Keratinocyte (primary cell): ENCODE results near the gene LMBR1. TPM values are rescaled to one million over a fixed set of nuclear protein-coding genes. Genes with fewer than 3 reads are reported as not detected.

Experiments used
- DNase-seq: peaks from one replicate; pipeline ENCODE4 v3.0.0-alpha.2; 2011; ENCODE audit warnings: low read depth, missing footprints, low spot score
- FAIRE-seq: peaks from 2 replicates; lab custom pipeline; 2011; peaks lifted over from hg19 to GRCh38; lab: Jason Lieb, UNC
- H2AFZ ChIP-seq: 2 replicates; pipeline ENCODE4 v1.6.0; 2012; ENCODE audit warnings: low read length, control low read depth, inconsistent platforms; ENCODE audit not compliant: control insufficient read depth
- H3K27ac ChIP-seq: 2 replicates; pipeline ENCODE4 v1.5.1; 2011; ENCODE audit warnings: low read length; ENCODE audit not compliant: control insufficient read depth, insufficient read depth
- H3K27me3 ChIP-seq: 3 replicates; pipeline ENCODE4 v1.6.0; 2011; ENCODE audit warnings: low read length; ENCODE audit not compliant: control insufficient read depth, insufficient read depth; ENCODE audit errors: extremely low read depth
- H3K36me3 ChIP-seq, 2 experiments: 2 replicates in 1 of 2; 3 replicates in 1 of 2; pipeline ENCODE4 v1.5.1; 2011; ENCODE audit warnings: low read length in 2 of 2, mild to moderate bottlenecking in 1 of 2; ENCODE audit not compliant: control insufficient read depth in 2 of 2, insufficient read depth in 2 of 2; ENCODE audit errors: extremely low read depth in 1 of 2
- H3K4me1 ChIP-seq: 3 replicates; pipeline ENCODE4 v1.5.1; 2011; ENCODE audit warnings: low read length; ENCODE audit not compliant: control insufficient read depth, insufficient read depth; ENCODE audit errors: extremely low read depth
- H3K4me2 ChIP-seq: 3 replicates; pipeline ENCODE4 v1.6.0; 2011; ENCODE audit warnings: low read depth, low read length; ENCODE audit not compliant: control insufficient read depth, insufficient read depth; ENCODE audit errors: extremely low read depth
- H3K4me3 ChIP-seq, 3 experiments: fragments of 200-600 bp in 1 of 3; sonication (generic) in 1 of 3; 2 replicates in 2 of 3; 3 replicates in 1 of 3; pipeline ENCODE4 v1.5.1; 2011 to 2016; ENCODE audit warnings: low read length in 3 of 3, mild to moderate bottlenecking in 3 of 3, control low read depth in 2 of 3, inconsistent platforms in 1 of 3, low read depth in 1 of 3, mixed read lengths in 1 of 3, mixed run types in 1 of 3, moderate library complexity in 1 of 3; ENCODE audit not compliant: control insufficient read depth in 2 of 3, insufficient read depth in 2 of 3; ENCODE audit errors: extremely low read depth in 1 of 3
- H3K79me2 ChIP-seq: 2 replicates; pipeline ENCODE4 v1.6.0; 2012; ENCODE audit warnings: low read length; ENCODE audit not compliant: control insufficient read depth, insufficient read depth
- H3K9ac ChIP-seq: 3 replicates; pipeline ENCODE4 v1.6.0; 2011; ENCODE audit warnings: low read length; ENCODE audit not compliant: control insufficient read depth, insufficient read depth; ENCODE audit errors: extremely low read depth
- H3K9me1 ChIP-seq: 3 replicates; pipeline ENCODE4 v1.6.0; 2011; ENCODE audit warnings: low read length; ENCODE audit not compliant: control insufficient read depth, insufficient read depth; ENCODE audit errors: extremely low read depth
- H3K9me3 ChIP-seq: 2 replicates; pipeline ENCODE4 v1.5.1; 2012; ENCODE audit warnings: low read depth, low read length; ENCODE audit not compliant: control insufficient read depth
- H4K20me1 ChIP-seq: 3 replicates; pipeline ENCODE4 v1.6.0; 2011; ENCODE audit warnings: low read length; ENCODE audit not compliant: control insufficient read depth, insufficient read depth; ENCODE audit errors: extremely low read depth
- CTCF ChIP-seq, 3 experiments: IDR thresholded peaks in 1 of 3; conservative IDR thresholded peaks in 1 of 3; optimal IDR thresholded peaks in 1 of 3; 2 replicates in 2 of 3; 3 replicates in 1 of 3; pipeline versions ENCODE3 to v1.5.1; 2011; ENCODE audit warnings: low read length in 3 of 3, mild to moderate bottlenecking in 3 of 3, moderate library complexity in 2 of 3, control low read depth in 1 of 3, inconsistent platforms in 1 of 3; ENCODE audit not compliant: insufficient read depth in 2 of 3; ENCODE audit errors: extremely low read depth in 1 of 3
- EZH2 ChIP-seq: IDR thresholded peaks from one replicate; pipeline ENCODE4 v1.6.1; 2012; ENCODE audit warnings: inconsistent platforms, mild to moderate bottlenecking, low read length, moderate library complexity
- dilution Hi-C: fragments of 300-500 bp; cut with MboI; formaldehyde crosslinking; loops from one replicate; pipeline ENCODE4 v1.7.0; 2020; ENCODE audit warnings: low sequenced_read_pairs; ENCODE audit not compliant: extremely low pct_ligation_motif_present
- polyA plus RNA-seq, 5 experiments: library from polyadenylated mRNA; depleted of rRNA in 3 of 5; stranded (reverse) in 3 of 5; stranded (forward) in 1 of 5; unstranded in 1 of 5; fragments of >200 nt; gene quantifications; 1 replicate in 1 of 5; 2 replicates in 3 of 5; 3 replicates in 1 of 5; pipeline versions ENCODE4 v1.2.1 to v1.2.3, GENCODE V29; 2011 to 2012; ENCODE audit warnings: missing spikeins in 2 of 5, low read depth in 1 of 5, low replicate concordance in 1 of 5

The LMBR1 gene
- polyA plus RNA-seq, 1 donor (not counting 4 experiments of a cell fraction or from before 2014, with no cell fraction given) = 30.2 TPM

DNA sequence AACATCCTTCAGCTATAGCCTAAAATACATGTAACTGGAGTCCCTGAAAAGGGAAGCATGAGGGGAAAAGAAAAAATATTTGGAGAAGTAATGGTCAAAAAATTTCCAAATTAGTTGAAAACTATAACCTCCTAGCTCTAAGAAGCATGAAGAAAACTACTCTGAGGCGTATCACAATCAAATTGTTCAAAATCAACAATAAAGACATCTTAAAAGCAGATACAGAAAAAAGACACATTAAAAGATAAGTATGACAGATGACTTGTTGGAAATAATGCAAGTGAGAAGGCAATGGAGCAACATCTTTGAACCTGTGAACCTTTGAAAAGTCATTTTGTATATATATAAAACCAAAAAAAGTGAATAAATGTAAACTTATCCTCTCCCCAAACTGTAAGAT lies 159.3 kb downstream of the LMBR1 start:
- no peak for FAIRE-seq
- H3K4me1 ChIP-seq = no peaks in the 10 kb centered on the region
- no peak overlapping the region for H3K4me2 ChIP-seq
- no peak overlapping the region for H3K4me3 ChIP-seq
- H3K79me2 ChIP-seq = no peaks in the 10 kb centered on the region
- TF ChIP-seq CTCF (optimal IDR thresholded peaks at IDR 0.05 in 1 of 3, IDR thresholded peaks at IDR 0.05 in 1 of 3, conservative IDR thresholded peaks at IDR 0.05 in 1 of 3; ENCODE audit: extremely low read depth in 1 of 3, insufficient read depth in 2 of 3, low read length in 3 of 3) = no peak
- no peak for TF ChIP-seq EZH2
- H3K27me3 ChIP-seq = no peaks in the 10 kb centered on the region
- H3K27ac ChIP-seq = no peak overlapping the region
- H3K9me1 ChIP-seq = no peaks in the 10 kb centered on the region
- no peak for DNase-seq
- no peaks in the 10 kb centered on the region for H4K20me1 ChIP-seq
- no peak overlapping the region for H3K9ac ChIP-seq
- H2AFZ ChIP-seq = no peak overlapping the region
- H3K36me3 ChIP-seq = no peaks in the 10 kb centered on the region
- peaks cover 4% of the 10 kb centered on the region for H3K9me3 ChIP-seq
- dilution Hi-C loops = no loop called here

DNA sequence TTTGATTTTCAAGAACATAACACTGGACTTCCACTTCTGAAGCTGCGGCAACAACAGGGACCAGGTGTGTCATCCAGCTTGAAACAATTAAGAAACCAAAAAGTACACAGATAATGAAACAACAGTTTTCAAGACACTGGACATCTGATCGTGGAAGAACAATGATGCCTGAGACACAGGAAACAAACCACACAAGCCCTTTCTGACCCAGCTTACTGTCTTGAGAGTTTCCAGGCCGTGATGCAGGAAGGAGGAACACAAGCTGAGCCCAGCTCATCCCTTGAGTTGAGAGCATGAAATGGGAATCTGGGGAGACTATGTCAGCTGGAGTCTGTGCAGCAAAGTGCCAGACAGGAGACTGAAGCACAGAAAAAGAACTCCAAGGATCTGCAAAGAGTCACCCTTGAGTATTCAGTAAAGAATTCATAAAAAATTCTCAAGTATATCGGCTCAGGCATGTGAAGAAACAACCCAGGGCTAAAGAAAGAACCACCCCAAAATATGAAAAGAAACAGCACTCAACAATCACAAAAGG lies 160.8 kb downstream of the LMBR1 start:
- no peak for DNase-seq
- Histone ChIP-seq H4K20me1 (no peaks in the 10 kb centered on the region), H3K4me2 (no peak overlapping the region), H3K79me2 (no peaks in the 10 kb centered on the region), H3K4me1 (no peaks in the 10 kb centered on the region), H3K36me3 (no peaks in the 10 kb centered on the region), H3K27me3 (no peaks in the 10 kb centered on the region), H3K9me1 (no peaks in the 10 kb centered on the region), H3K27ac (no peak overlapping the region), H3K9ac (no peak overlapping the region), H3K9me3 (peaks cover 4% of the 10 kb centered on the region), H3K4me3 (no peak overlapping the region), H2AFZ (no peak overlapping the region)
- FAIRE-seq = no peak
- dilution Hi-C loops = no loop called here
- TF ChIP-seq EZH2 (no peak), CTCF (optimal IDR thresholded peaks at IDR 0.05 in 1 of 3, IDR thresholded peaks at IDR 0.05 in 1 of 3, conservative IDR thresholded peaks at IDR 0.05 in 1 of 3; ENCODE audit: extremely low read depth in 1 of 3, insufficient read depth in 2 of 3, low read length in 3 of 3) (no peak)
